Panc1 (cell line): ENCODE results near the gene KIRREL3. TPM values are rescaled to one million over a fixed set of nuclear protein-coding genes. Genes with fewer than 3 reads are reported as not detected.

Experiments used
- ATAC-seq: fragments of 200-7000 bp; cut with Tn5 transposase; 2 replicates; pipeline ENCODE4 v1.9.1; 2020; ENCODE audit warnings: mild to moderate bottlenecking, moderate library complexity
- BruUV-seq: library from RNA; stranded (reverse); fragments of 400-500 nt; replicated peaks from 2 replicates; lab custom pipeline; 2021; lab: Mats Ljungman, UMichigan
- CTCF ChIA-PET: fragments of 300-600 bp; sonication (Branson Sonifier 250); formaldehyde crosslinking; loops from one replicate; lab custom pipeline; 2022; ENCODE audit warnings: antibody characterized with exemption; lab: Charles Lee
- POLR2A ChIA-PET: fragments of 300-600 bp; sonication (Branson Sonifier 250); formaldehyde crosslinking; loops from one replicate; lab custom pipeline; 2022; ENCODE audit warnings: antibody characterized with exemption; lab: Charles Lee
- DNase-seq: peaks from one replicate; pipeline ENCODE4 v3.0.0-alpha.2; 2010; ENCODE audit warnings: low read depth, low spot score
- H3K27ac ChIP-seq: 2 replicates; pipeline ENCODE4 v1.5.1; 2011; ENCODE audit warnings: mild to moderate bottlenecking, low read length, inconsistent platforms
- H3K27me3 ChIP-seq: fragments of 200-500 bp; sonication (Bioruptor generic); 2 replicates; pipeline ENCODE4 v1.6.0; 2014; ENCODE audit warnings: low read length, inconsistent platforms; ENCODE audit not compliant: control insufficient read depth, insufficient read depth
- H3K36me3 ChIP-seq: fragments of 200-500 bp; sonication (Bioruptor generic); 2 replicates; pipeline ENCODE4 v1.5.1; 2014; ENCODE audit warnings: inconsistent platforms, mild to moderate bottlenecking, low read length, moderate library complexity; ENCODE audit not compliant: control insufficient read depth, insufficient read depth
- H3K4me1 ChIP-seq: 2 replicates; pipeline ENCODE4 v1.5.1; 2011; ENCODE audit warnings: inconsistent platforms, mild to moderate bottlenecking, low read length, moderate library complexity; ENCODE audit not compliant: control insufficient read depth, insufficient read depth
- H3K4me3 ChIP-seq, 2 experiments: 2 replicates each; pipeline ENCODE4 v1.5.1; 2011 to 2012; ENCODE audit warnings: low read depth in 2 of 2, low read length in 2 of 2, mild to moderate bottlenecking in 2 of 2, inconsistent platforms in 1 of 2, moderate library complexity in 1 of 2
- H3K9me3 ChIP-seq: fragments of 200-500 bp; sonication (Bioruptor generic); 2 replicates; pipeline ENCODE4 v1.5.1; 2014; ENCODE audit warnings: low read depth, mild to moderate bottlenecking, inconsistent platforms, low read length, moderate library complexity; ENCODE audit not compliant: control insufficient read depth, insufficient read depth
- POLR2AphosphoS5 ChIP-seq: IDR thresholded peaks from 2 replicates; pipeline ENCODE4 v1.6.1; 2012; ENCODE audit warnings: mild to moderate bottlenecking, low read depth, low read length, moderate library complexity
- SIN3A ChIP-seq: IDR thresholded peaks from 2 replicates; pipeline ENCODE4 v1.6.1; 2012; ENCODE audit warnings: low read depth, mild to moderate bottlenecking, low read length, moderate library complexity, borderline replicate concordance; ENCODE audit not compliant: insufficient read depth
- TCF7L2 ChIP-seq: IDR thresholded peaks from 2 replicates; pipeline ENCODE4 v1.6.1; 2011; ENCODE audit warnings: mild to moderate bottlenecking, low read depth, low read length, inconsistent platforms
- in situ Hi-C: cut with HindIII; loops from 2 replicates; pipeline ENCODE4 v1.10.0; 2016; ENCODE audit warnings: low sequenced_read_pairs, low pct_unique_long_range_greater_than_20kb
- intact Hi-C: fragments of 100-400 bp; cut with micrococcal nuclease; formaldehyde crosslinking; loops from one replicate; pipeline ENCODE4 v1.10.0; 2022; ENCODE audit not compliant: unreplicated experiment
- total RNA-seq: library from RNA; stranded (reverse); gene quantifications from one replicate; pipeline ENCODE4 v1.2.1, GENCODE V29; 2021; ENCODE audit not compliant: unreplicated experiment
- TF ChIP-seq, protein P1 (sequence below): fragments of 450-650 bp; IDR thresholded peaks from 2 replicates; pipeline ENCODE4 v1.5.1; 2017; ENCODE audit warnings: mild to moderate bottlenecking
- TF ChIP-seq, protein P2 (sequence below), 2 experiments: IDR thresholded peaks; 2 replicates each; pipeline ENCODE4 v1.6.1; 2011 to 2012; ENCODE audit warnings: low read depth in 2 of 2, control low read depth in 1 of 2, low read length in 1 of 2, mild to moderate bottlenecking in 1 of 2, moderate library complexity in 1 of 2; ENCODE audit not compliant: insufficient read depth in 1 of 2

KIRREL3 gene
- total RNA-seq, 1 experiment from 2014 or later: 0.36 TPM

DNA sequence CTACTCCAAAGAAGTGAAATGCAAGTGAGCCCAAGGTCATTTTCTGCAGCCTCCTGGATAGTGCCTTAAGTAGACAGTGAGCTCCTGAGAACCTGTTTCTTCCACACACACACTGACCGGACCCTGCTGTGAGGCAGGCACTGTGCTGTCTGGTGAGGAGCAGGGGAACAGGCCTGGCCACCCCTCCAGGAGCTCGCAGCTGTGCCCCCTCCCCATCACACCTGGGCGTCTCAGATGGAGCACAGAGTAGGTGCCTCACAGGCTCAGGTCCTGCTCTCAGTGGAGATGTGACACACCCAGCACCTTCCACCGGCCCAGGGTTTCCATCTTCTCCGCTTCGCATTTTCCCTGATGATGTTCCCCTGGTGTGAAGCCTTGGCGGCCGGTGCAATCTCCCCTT is 470.2 kb downstream of the KIRREL3 start:
- TF ChIP-seq SIN3A (no peak), TCF7L2 (no peak), POLR2AphosphoS5 (no peak)
- TF ChIP-seq, protein P1, sequence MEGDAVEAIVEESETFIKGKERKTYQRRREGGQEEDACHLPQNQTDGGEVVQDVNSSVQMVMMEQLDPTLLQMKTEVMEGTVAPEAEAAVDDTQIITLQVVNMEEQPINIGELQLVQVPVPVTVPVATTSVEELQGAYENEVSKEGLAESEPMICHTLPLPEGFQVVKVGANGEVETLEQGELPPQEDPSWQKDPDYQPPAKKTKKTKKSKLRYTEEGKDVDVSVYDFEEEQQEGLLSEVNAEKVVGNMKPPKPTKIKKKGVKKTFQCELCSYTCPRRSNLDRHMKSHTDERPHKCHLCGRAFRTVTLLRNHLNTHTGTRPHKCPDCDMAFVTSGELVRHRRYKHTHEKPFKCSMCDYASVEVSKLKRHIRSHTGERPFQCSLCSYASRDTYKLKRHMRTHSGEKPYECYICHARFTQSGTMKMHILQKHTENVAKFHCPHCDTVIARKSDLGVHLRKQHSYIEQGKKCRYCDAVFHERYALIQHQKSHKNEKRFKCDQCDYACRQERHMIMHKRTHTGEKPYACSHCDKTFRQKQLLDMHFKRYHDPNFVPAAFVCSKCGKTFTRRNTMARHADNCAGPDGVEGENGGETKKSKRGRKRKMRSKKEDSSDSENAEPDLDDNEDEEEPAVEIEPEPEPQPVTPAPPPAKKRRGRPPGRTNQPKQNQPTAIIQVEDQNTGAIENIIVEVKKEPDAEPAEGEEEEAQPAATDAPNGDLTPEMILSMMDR: no peak
- TF ChIP-seq, protein P2, sequence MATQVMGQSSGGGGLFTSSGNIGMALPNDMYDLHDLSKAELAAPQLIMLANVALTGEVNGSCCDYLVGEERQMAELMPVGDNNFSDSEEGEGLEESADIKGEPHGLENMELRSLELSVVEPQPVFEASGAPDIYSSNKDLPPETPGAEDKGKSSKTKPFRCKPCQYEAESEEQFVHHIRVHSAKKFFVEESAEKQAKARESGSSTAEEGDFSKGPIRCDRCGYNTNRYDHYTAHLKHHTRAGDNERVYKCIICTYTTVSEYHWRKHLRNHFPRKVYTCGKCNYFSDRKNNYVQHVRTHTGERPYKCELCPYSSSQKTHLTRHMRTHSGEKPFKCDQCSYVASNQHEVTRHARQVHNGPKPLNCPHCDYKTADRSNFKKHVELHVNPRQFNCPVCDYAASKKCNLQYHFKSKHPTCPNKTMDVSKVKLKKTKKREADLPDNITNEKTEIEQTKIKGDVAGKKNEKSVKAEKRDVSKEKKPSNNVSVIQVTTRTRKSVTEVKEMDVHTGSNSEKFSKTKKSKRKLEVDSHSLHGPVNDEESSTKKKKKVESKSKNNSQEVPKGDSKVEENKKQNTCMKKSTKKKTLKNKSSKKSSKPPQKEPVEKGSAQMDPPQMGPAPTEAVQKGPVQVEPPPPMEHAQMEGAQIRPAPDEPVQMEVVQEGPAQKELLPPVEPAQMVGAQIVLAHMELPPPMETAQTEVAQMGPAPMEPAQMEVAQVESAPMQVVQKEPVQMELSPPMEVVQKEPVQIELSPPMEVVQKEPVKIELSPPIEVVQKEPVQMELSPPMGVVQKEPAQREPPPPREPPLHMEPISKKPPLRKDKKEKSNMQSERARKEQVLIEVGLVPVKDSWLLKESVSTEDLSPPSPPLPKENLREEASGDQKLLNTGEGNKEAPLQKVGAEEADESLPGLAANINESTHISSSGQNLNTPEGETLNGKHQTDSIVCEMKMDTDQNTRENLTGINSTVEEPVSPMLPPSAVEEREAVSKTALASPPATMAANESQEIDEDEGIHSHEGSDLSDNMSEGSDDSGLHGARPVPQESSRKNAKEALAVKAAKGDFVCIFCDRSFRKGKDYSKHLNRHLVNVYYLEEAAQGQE (IDR thresholded peaks at IDR 0.05; ENCODE audit: insufficient read depth in 1 of 2, low read depth in 2 of 2, low read length in 1 of 2): no peak
- in situ Hi-C loops: no loop called here
- no TSS peak for BruUV-seq
- H3K27me3 ChIP-seq: peaks cover 16% of the 10 kb centered on the region
- no peak for DNase-seq
- no peak overlapping the region for H3K4me3 ChIP-seq
- H3K9me3 ChIP-seq: no peaks in the 10 kb centered on the region
- H3K4me1 ChIP-seq: no peaks in the 10 kb centered on the region
- H3K36me3 ChIP-seq: no peaks in the 10 kb centered on the region
- H3K27ac ChIP-seq: no peak overlapping the region
- POLR2A ChIA-PET: no interaction called here
- intact Hi-C loops: no loop called here
- CTCF ChIA-PET: no interaction called here
- ATAC-seq: no peak

DNA sequence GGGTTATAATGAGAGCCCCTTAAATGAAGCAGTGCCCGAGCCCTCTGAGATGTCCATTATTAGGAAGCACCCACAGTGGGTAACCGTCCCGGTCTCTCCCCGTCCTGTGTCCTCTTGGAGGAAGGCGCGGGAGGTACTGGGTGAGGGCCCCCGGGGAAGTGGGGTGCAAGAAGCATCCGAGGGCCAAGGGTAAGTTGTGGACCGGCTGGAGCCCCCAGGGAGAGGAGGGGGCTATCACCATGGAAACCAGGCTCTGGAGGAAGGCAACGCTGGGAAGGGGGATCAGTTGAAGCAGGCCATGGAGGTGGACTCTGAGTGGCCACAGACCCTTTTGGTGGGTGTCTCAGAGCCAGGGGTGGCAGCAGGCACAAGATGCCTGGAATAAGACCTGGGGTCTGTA is 471.5 kb downstream of the KIRREL3 start:
- Histone ChIP-seq H3K4me3 (no peak overlapping the region), H3K27ac (no peak overlapping the region), H3K27me3 (peaks cover 27% of the 10 kb centered on the region), H3K36me3 (no peaks in the 10 kb centered on the region), H3K4me1 (no peaks in the 10 kb centered on the region), H3K9me3 (no peaks in the 10 kb centered on the region)
- POLR2A ChIA-PET: no interaction called here
- ATAC-seq: no peak
- CTCF ChIA-PET: no interaction called here
- DNase-seq: no peak
- in situ Hi-C loops (no loop called here), intact Hi-C loops (no loop called here)
- BruUV-seq: no TSS peak
- TF ChIP-seq POLR2AphosphoS5 (no peak), TCF7L2 (no peak), SIN3A (no peak)
- TF ChIP-seq, protein P2 (IDR thresholded peaks at IDR 0.05; ENCODE audit: insufficient read depth in 1 of 2, low read depth in 2 of 2, low read length in 1 of 2): no peak
- TF ChIP-seq, protein P1: no peak
